GM23338 (cell line): ENCODE results near the gene PTGR2.

Experiments used
- CREB1 ChIP-seq: fragments of 250-450 bp; sonication (Bioruptor Pico); IDR thresholded peaks from 2 replicates; pipeline ENCODE4 v1.5.0; 2020; ENCODE audit warnings: low read depth, mild to moderate bottlenecking, moderate library complexity
- EZH2 ChIP-seq: fragments of 200-600 bp; sonication (generic); IDR thresholded peaks from one replicate; pipeline ENCODE4 v1.8.0; 2017; ENCODE audit warnings: antibody characterized with exemption, mild to moderate bottlenecking, low read depth; ENCODE audit not compliant: unreplicated experiment
- EZH2phosphoT487 ChIP-seq: fragments of 200-600 bp; sonication (generic); IDR thresholded peaks from one replicate; pipeline ENCODE4 v1.8.1; 2018; ENCODE audit warnings: antibody characterized with exemption; ENCODE audit not compliant: unreplicated experiment
- JUNB ChIP-seq: IDR thresholded peaks from one replicate; pipeline ENCODE4 v1.6.1; 2016; ENCODE audit warnings: antibody characterized with exemption; ENCODE audit not compliant: unreplicated experiment
- POLR2AphosphoS5 ChIP-seq: IDR thresholded peaks from 2 replicates; pipeline ENCODE4 v1.6.1; 2016; ENCODE audit warnings: antibody characterized with exemption, low read depth
- REST ChIP-seq: IDR thresholded peaks from one replicate; pipeline ENCODE4 v1.6.1; 2018; ENCODE audit warnings: antibody characterized with exemption; ENCODE audit not compliant: unreplicated experiment
- STAT1 ChIP-seq: IDR thresholded peaks from one replicate; pipeline ENCODE4 v1.6.1; 2016; ENCODE audit warnings: antibody characterized with exemption; ENCODE audit not compliant: unreplicated experiment
- ZNF114 ChIP-seq: fragments of 250-450 bp; sonication (Bioruptor Pico); IDR thresholded peaks from 2 replicates; pipeline ENCODE4 v1.5.0; 2020; ENCODE audit warnings: mild to moderate bottlenecking, moderate library complexity
- TF ChIP-seq, protein P1 (sequence below), 2 experiments: fragments of 200-600 bp in 1 of 2; sonication (generic) in 1 of 2; conservative IDR thresholded peaks; 2 replicates each; pipeline versions ENCODE4 v1.5.1 to v1.6.1; 2016 to 2017; ENCODE audit warnings: antibody characterized with exemption in 2 of 2, low read depth in 2 of 2, mild to moderate bottlenecking in 2 of 2, moderate library complexity in 1 of 2
- TF ChIP-seq, protein P2 (sequence below): IDR thresholded peaks from 2 replicates; pipeline ENCODE4 v1.6.1; 2016; ENCODE audit warnings: antibody characterized with exemption

- TF ChIP-seq, protein P1, sequence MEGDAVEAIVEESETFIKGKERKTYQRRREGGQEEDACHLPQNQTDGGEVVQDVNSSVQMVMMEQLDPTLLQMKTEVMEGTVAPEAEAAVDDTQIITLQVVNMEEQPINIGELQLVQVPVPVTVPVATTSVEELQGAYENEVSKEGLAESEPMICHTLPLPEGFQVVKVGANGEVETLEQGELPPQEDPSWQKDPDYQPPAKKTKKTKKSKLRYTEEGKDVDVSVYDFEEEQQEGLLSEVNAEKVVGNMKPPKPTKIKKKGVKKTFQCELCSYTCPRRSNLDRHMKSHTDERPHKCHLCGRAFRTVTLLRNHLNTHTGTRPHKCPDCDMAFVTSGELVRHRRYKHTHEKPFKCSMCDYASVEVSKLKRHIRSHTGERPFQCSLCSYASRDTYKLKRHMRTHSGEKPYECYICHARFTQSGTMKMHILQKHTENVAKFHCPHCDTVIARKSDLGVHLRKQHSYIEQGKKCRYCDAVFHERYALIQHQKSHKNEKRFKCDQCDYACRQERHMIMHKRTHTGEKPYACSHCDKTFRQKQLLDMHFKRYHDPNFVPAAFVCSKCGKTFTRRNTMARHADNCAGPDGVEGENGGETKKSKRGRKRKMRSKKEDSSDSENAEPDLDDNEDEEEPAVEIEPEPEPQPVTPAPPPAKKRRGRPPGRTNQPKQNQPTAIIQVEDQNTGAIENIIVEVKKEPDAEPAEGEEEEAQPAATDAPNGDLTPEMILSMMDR (conservative IDR thresholded peaks at IDR 0.05; ENCODE audit: low read depth in 2 of 2), result no peak
- TF ChIP-seq EZH2 (no peak), CREB1 (CRISPR knock-in tag) (no peak), EZH2phosphoT487 (no peak), STAT1 (no peak), POLR2AphosphoS5 (no peak), REST (no peak), ZNF114 (no peak), JUNB (no peak)
- TF ChIP-seq, protein P2, sequence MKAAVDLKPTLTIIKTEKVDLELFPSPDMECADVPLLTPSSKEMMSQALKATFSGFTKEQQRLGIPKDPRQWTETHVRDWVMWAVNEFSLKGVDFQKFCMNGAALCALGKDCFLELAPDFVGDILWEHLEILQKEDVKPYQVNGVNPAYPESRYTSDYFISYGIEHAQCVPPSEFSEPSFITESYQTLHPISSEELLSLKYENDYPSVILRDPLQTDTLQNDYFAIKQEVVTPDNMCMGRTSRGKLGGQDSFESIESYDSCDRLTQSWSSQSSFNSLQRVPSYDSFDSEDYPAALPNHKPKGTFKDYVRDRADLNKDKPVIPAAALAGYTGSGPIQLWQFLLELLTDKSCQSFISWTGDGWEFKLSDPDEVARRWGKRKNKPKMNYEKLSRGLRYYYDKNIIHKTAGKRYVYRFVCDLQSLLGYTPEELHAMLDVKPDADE, result no peak
These were observed 17.9 kb upstream of the PTGR2 start for GRCh38 chr14:73833530-73834260.
